Stomach (tissue), 9 donors: ENCODE results near the gene NTN4. TPM values are rescaled to one million over a fixed set of nuclear protein-coding genes. Genes with fewer than 3 reads are reported as not detected.

Source experiments
- DNase-seq, 2 donors: peaks; one replicate each; pipeline versions ENCODE4 v3.0.0 to v3.0.0-alpha.2; 2013 to 2019
- H3K27ac ChIP-seq, 5 donors: fragments of 200-600 bp in 4 of 5; sonication (generic) in 4 of 5; one replicate each; pipeline ENCODE4 v1.5.1; 2013 to 2019; ENCODE audit warnings: mild to moderate bottlenecking in 1 of 5, moderate library complexity in 1 of 5
- H3K27me3 ChIP-seq, 3 donors: fragments of 200-600 bp; sonication (generic); one replicate each; pipeline ENCODE4 v1.5.1; 2017 to 2019; ENCODE audit warnings: mixed run types in 1 of 3
- H3K36me3 ChIP-seq, 4 donors: fragments of 200-600 bp; sonication (generic); 1 replicate in 3 of 4; 2 replicates in 1 of 4; pipeline ENCODE4 v1.5.1; 2016 to 2019
- H3K4me1 ChIP-seq, 4 donors: fragments of 200-600 bp; sonication (generic); one replicate each; pipeline ENCODE4 v1.5.1; 2016 to 2019
- H3K4me3 ChIP-seq, 4 donors: fragments of 200-600 bp; sonication (generic) in 3 of 4; one replicate each; pipeline ENCODE4 v1.5.1; 2016 to 2019; ENCODE audit warnings: mild to moderate bottlenecking in 1 of 4
- H3K9me3 ChIP-seq, 4 donors: fragments of 200-600 bp; sonication (generic); one replicate each; pipeline ENCODE4 v1.5.1; 2016 to 2019
- EP300 ChIP-seq: sonication (generic); formaldehyde crosslinking; IDR thresholded peaks from one replicate; pipeline ENCODE4 v1.6.1; 2017; ENCODE audit warnings: antibody characterized with exemption
- POLR2A ChIP-seq, 4 donors: fragments of 450-650 bp; IDR thresholded peaks; one replicate each; pipeline ENCODE4 v1.6.1; 2016; ENCODE audit warnings: antibody characterized with exemption in 4 of 4, control low read depth in 2 of 4, mild to moderate bottlenecking in 1 of 4, moderate library complexity in 1 of 4
- POLR2AphosphoS5 ChIP-seq, 3 donors: sonication (generic); formaldehyde crosslinking; IDR thresholded peaks; one replicate each; pipeline ENCODE4 v1.6.1; 2016; ENCODE audit warnings: antibody characterized with exemption in 3 of 3
- WGBS, 5 donors: extraction: QIAGEN DNeasy Blood & Tissue Kit in 3 of 5; methylation state at CpG; one replicate each; pipeline versions ENCODE4 v1.1.5 to v1.1.7; 2013 to 2018; 5-methylcytosine and 5-hydroxymethylcytosine counted together
- intact Hi-C: fragments of 100-400 bp; cut with DNase I; formaldehyde crosslinking; loops from one replicate; pipeline ENCODE4 v1.15.1; 2023; ENCODE audit warnings: low total_unique reads
- polyA plus RNA-seq, 3 donors: library from polyadenylated mRNA; stranded (reverse); fragments of 200-250 nt; gene quantifications; one replicate each; pipeline ENCODE4 v1.2.3, GENCODE V29; 2013
- total RNA-seq, 5 donors: library from RNA; depleted of rRNA; stranded (reverse); fragments of >200 nt; gene quantifications; one replicate each; pipeline versions ENCODE4 v1.1.0 to v1.2.3, GENCODE V29; 2014 to 2016
- TF ChIP-seq, protein P1 (sequence below), 7 experiments: fragments of 450-650 bp in 4 of 7; fragments of 200-600 bp in 3 of 7; sonication (generic) in 3 of 7; IDR thresholded peaks; one replicate each; pipeline ENCODE4 v1.5.1; 2016 to 2019; ENCODE audit warnings: antibody characterized with exemption in 7 of 7, control low read depth in 2 of 7, mild to moderate bottlenecking in 1 of 7
- donor health status: healthy with polysubstance abuse.
- donor health status: Bipolar disorder and iron deficiency.
- donor health status: healthy.

Gene NTN4
- total and polyA plus RNA-seq, 8 donors = 10.5 to 110 (median 37.0) TPM

GRCh38 chr12:95633049-95633731, 157.4 kb downstream of the NTN4 start:
- WGBS, 5 donors = 61 to 78% (median 67%) methylated on average over 9 of the region's 9 CpGs
- TF ChIP-seq POLR2AphosphoS5 (IDR thresholded peaks at IDR 0.05) (peak in 2 of 3 donors; percentile 14 to 42), POLR2A (IDR thresholded peaks at IDR 0.05) (no peak)
- TF ChIP-seq, protein P1, sequence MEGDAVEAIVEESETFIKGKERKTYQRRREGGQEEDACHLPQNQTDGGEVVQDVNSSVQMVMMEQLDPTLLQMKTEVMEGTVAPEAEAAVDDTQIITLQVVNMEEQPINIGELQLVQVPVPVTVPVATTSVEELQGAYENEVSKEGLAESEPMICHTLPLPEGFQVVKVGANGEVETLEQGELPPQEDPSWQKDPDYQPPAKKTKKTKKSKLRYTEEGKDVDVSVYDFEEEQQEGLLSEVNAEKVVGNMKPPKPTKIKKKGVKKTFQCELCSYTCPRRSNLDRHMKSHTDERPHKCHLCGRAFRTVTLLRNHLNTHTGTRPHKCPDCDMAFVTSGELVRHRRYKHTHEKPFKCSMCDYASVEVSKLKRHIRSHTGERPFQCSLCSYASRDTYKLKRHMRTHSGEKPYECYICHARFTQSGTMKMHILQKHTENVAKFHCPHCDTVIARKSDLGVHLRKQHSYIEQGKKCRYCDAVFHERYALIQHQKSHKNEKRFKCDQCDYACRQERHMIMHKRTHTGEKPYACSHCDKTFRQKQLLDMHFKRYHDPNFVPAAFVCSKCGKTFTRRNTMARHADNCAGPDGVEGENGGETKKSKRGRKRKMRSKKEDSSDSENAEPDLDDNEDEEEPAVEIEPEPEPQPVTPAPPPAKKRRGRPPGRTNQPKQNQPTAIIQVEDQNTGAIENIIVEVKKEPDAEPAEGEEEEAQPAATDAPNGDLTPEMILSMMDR (IDR thresholded peaks at IDR 0.05) = no peak
- Histone ChIP-seq H3K9me3 (no peaks in the 10 kb centered on the region), H3K27ac (peak overlapping the region in 4 of 5 donors; percentile 38 to 79 (median 63)), H3K4me1 (peaks cover 4 to 35% (median 18%) of the 10 kb centered on the region in 4 donors), H3K36me3 (no peaks in the 10 kb centered on the region), H3K27me3 (no peaks in the 10 kb centered on the region), H3K4me3 (no peak overlapping the region)
- DNase-seq = peak in 1 of 2 donors; percentile 55
- intact Hi-C loops = no loop called here

DNA sequence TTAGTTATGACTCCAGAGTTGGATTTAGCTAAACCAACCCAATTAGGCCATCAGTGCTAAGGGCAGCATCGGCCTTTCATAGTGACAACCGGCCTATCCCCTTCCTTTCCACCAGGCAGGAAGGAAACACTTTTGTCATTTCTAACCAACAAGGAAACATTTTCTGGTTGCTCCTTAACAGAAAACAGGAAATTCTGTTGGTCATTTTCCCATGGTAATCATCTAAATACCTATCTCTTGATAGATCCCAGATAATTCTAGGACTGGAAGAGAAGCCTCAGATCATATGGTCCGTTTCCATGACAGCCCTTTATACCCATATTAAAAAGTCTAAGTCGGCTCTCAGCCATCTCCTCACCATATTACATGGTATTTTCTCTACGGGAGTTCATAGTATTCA, 160.1 kb downstream of the NTN4 start:
- 82 to 87% (median 83%) methylated on average over 5 of the region's 5 CpGs for WGBS, 5 donors
- no peak overlapping the region for H3K27ac ChIP-seq
- H3K4me3 ChIP-seq = no peak overlapping the region
- no peaks in the 10 kb centered on the region for H3K9me3 ChIP-seq
- no peaks in the 10 kb centered on the region for H3K27me3 ChIP-seq
- DNase-seq = no peak
- no peak for TF ChIP-seq EP300
- no peak for TF ChIP-seq POLR2AphosphoS5 (IDR thresholded peaks at IDR 0.05)
- no peak for TF ChIP-seq POLR2A (IDR thresholded peaks at IDR 0.05)
- TF ChIP-seq, protein P1 (IDR thresholded peaks at IDR 0.05) = no peak
- peaks cover 15 to 43% (median 32%) of the 10 kb centered on the region in 4 donors for H3K4me1 ChIP-seq
- intact Hi-C loops = no loop called here
- H3K36me3 ChIP-seq = no peaks in the 10 kb centered on the region

GRCh38 chr12:95629392-95629791, 161.2 kb downstream of the NTN4 start:
- 74 to 83% (median 76%) methylated on average over 3 of the region's 3 CpGs for WGBS, 5 donors
- intact Hi-C loops = no loop called here
- Histone ChIP-seq H3K4me3 (no peak overlapping the region), H3K27me3 (no peaks in the 10 kb centered on the region), H3K27ac (no peak overlapping the region), H3K36me3 (no peaks in the 10 kb centered on the region), H3K9me3 (no peaks in the 10 kb centered on the region), H3K4me1 (peaks cover 17 to 42% (median 32%) of the 10 kb centered on the region in 4 donors)
- TF ChIP-seq, protein P1 (IDR thresholded peaks at IDR 0.05) = no peak
- no peak for TF ChIP-seq EP300
- TF ChIP-seq POLR2AphosphoS5 (IDR thresholded peaks at IDR 0.05) = no peak
- TF ChIP-seq POLR2A (IDR thresholded peaks at IDR 0.05) = no peak
- no peak for DNase-seq

DNA sequence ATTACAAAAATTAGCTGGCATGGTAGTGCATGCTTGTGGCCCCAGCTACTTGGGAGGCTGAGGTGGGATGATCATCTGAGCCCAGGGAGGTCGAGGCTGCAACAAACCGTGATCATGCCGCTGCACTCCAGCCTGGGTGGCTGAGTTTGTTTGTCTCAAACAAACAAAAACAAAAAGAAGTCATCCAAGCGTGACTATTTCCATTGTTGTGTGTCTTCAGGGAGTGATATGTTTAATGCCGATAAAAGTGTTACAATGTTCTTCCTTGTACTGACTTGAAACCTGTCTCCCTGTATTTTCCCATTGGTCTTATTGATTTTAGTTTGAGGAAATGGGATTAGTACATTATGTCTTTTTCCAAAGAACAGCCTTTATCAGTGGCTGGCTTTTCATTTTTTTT, 163.7 kb downstream of the NTN4 start:
- TF ChIP-seq, protein P1 (IDR thresholded peaks at IDR 0.05) = no peak
- TF ChIP-seq POLR2A (IDR thresholded peaks at IDR 0.05) = no peak
- TF ChIP-seq POLR2AphosphoS5 (IDR thresholded peaks at IDR 0.05) = peak in 2 of 3 donors; percentile 57 to 74
- TF ChIP-seq EP300 = no peak
- peaks cover 28 to 40% (median 32%) of the 10 kb centered on the region in 4 donors for H3K4me1 ChIP-seq
- H3K4me3 ChIP-seq = no peak overlapping the region
- H3K9me3 ChIP-seq = no peaks in the 10 kb centered on the region
- no peak for DNase-seq
- 36 to 62% (median 42%) methylated on average over 5 of the region's 5 CpGs for WGBS, 5 donors
- H3K27ac ChIP-seq = peak overlapping the region; percentile 85 to 93 (median 86)
- intact Hi-C loops = no loop called here
- no peaks in the 10 kb centered on the region for H3K27me3 ChIP-seq
- no peaks in the 10 kb centered on the region for H3K36me3 ChIP-seq
